HG02763 (cell line): ENCODE data around the gene COL20A1.

Source experiments
- ATAC-seq: cut with Tn5 transposase; IDR thresholded peaks from one replicate; pipeline ENCODE4 v1.9.1; 2021; ENCODE audit warnings: mild to moderate bottlenecking, moderate library complexity; ENCODE audit not compliant: unreplicated experiment

Gene COL20A1

GRCh38 chr20:63260521-63260920 is 32.5 kb upstream of the COL20A1 start:
- ATAC-seq, result no peak

- no peak for ATAC-seq
Measured at GRCh38 chr20:63261060-63261794, 31.8 kb upstream of the COL20A1 start.

GRCh38 chr20:63261795-63262528 is 31.0 kb upstream of the COL20A1 start:
- no peak for ATAC-seq

- ATAC-seq, result no peak
Measured at GRCh38 chr20:63262836-63263235, 30.1 kb upstream of the COL20A1 start.

GRCh38 chr20:63264000-63264399 is 29.0 kb upstream of the COL20A1 start:
- ATAC-seq, result no peak

GRCh38 chr20:63264519-63264918 is 28.5 kb upstream of the COL20A1 start:
- ATAC-seq, result no peak

GRCh38 chr20:63265891-63266515 is 27.0 kb upstream of the COL20A1 start:
- no peak for ATAC-seq

GRCh38 chr20:63267691-63268090 is 25.3 kb upstream of the COL20A1 start:
- no peak for ATAC-seq

GRCh38 chr20:63268256-63268655 is 24.7 kb upstream of the COL20A1 start:
- no peak for ATAC-seq

- ATAC-seq, result no peak
Measured at GRCh38 chr20:63268671-63269439, 24.1 kb upstream of the COL20A1 start.

GRCh38 chr20:63269724-63270123 is 23.3 kb upstream of the COL20A1 start:
- ATAC-seq, result no peak

- no peak for ATAC-seq
Measured at GRCh38 chr20:63270606-63271325, 22.2 kb upstream of the COL20A1 start.

- peak; percentile 84 for ATAC-seq
Measured at GRCh38 chr20:63272105-63273058, 20.6 kb upstream of the COL20A1 start, which contains the start of gene ARFGAP1. Gene ARFGAP1 (plus strand): TSS chr20:63272813. CDS start chr20:63275581, 2,768 bp downstream.

- no peak for ATAC-seq
Measured at GRCh38 chr20:63273059-63273579, 19.9 kb upstream of the COL20A1 start.

- ATAC-seq, result no peak
Measured at GRCh38 chr20:63273635-63274380, 19.2 kb upstream of the COL20A1 start.

GRCh38 chr20:63274381-63275228 is 18.4 kb upstream of the COL20A1 start:
- ATAC-seq, result no peak

- ATAC-seq, result no peak
Measured at GRCh38 chr20:63275825-63276224, 17.2 kb upstream of the COL20A1 start.
